Subcutaneous abdominal adipose tissue (tissue), 5 donors: Measurements from ENCODE around the gene UBLCP1.

Experiments
- H3K27ac ChIP-seq: one replicate; pipeline ENCODE4 v1.7.0; 2013; ENCODE audit warnings: low read depth, mild to moderate bottlenecking, inconsistent platforms, low read length, moderate library complexity
- H3K27me3 ChIP-seq, 5 donors: one replicate each; pipeline ENCODE4 v1.7.0; 2013; ENCODE audit warnings: low read length in 5 of 5, inconsistent platforms in 1 of 5; ENCODE audit not compliant: control insufficient read depth in 5 of 5, insufficient read depth in 4 of 5
- H3K36me3 ChIP-seq, 5 donors: one replicate each; pipeline ENCODE4 v1.7.0; 2013; ENCODE audit warnings: low read length in 5 of 5; ENCODE audit not compliant: control insufficient read depth in 5 of 5, insufficient read depth in 5 of 5
- H3K4me1 ChIP-seq, 5 donors: one replicate each; pipeline ENCODE4 v1.7.0; 2013; ENCODE audit warnings: low read length in 5 of 5, mild to moderate bottlenecking in 3 of 5, moderate library complexity in 1 of 5; ENCODE audit not compliant: control insufficient read depth in 5 of 5, insufficient read depth in 5 of 5
- H3K4me3 ChIP-seq, 5 donors: one replicate each; pipeline ENCODE4 v1.7.0; 2013; ENCODE audit warnings: low read length in 5 of 5, low read depth in 1 of 5
- H3K9ac ChIP-seq, 5 donors: one replicate each; pipeline ENCODE4 v1.7.0; 2013; ENCODE audit warnings: low read length in 5 of 5, mild to moderate bottlenecking in 4 of 5, moderate library complexity in 3 of 5
- H3K9me3 ChIP-seq, 5 donors: one replicate each; pipeline ENCODE4 v1.7.0; 2013; ENCODE audit warnings: low read length in 5 of 5; ENCODE audit not compliant: control insufficient read depth in 5 of 5
- donor health status: healthy.
- donor health status: healthy.
- donor health status: healthy.
- donor health status: healthy.
- donor health status: healthy.

The UBLCP1 gene

GRCh38 chr5:159319832-159320231 lies 56.7 kb downstream of the UBLCP1 start:
- Histone ChIP-seq H3K27ac (no peak overlapping the region), H3K4me1 (no peaks in the 10 kb centered on the region), H3K9me3 (no peaks in the 10 kb centered on the region), H3K4me3 (no peak overlapping the region), H3K36me3 (no peaks in the 10 kb centered on the region), H3K9ac (no peak overlapping the region), H3K27me3 (peaks cover 0 to 2% (median 0%) of the 10 kb centered on the region in 5 donors)

GRCh38 chr5:159322180-159322579 lies 59.1 kb downstream of the UBLCP1 start:
- no peak overlapping the region for H3K27ac ChIP-seq
- no peak overlapping the region for H3K4me3 ChIP-seq
- no peaks in the 10 kb centered on the region for H3K36me3 ChIP-seq
- H3K4me1 ChIP-seq: no peaks in the 10 kb centered on the region
- H3K27me3 ChIP-seq: peaks cover 0 to 2% (median 0%) of the 10 kb centered on the region in 5 donors
- no peaks in the 10 kb centered on the region for H3K9me3 ChIP-seq
- H3K9ac ChIP-seq: no peak overlapping the region

DNA sequence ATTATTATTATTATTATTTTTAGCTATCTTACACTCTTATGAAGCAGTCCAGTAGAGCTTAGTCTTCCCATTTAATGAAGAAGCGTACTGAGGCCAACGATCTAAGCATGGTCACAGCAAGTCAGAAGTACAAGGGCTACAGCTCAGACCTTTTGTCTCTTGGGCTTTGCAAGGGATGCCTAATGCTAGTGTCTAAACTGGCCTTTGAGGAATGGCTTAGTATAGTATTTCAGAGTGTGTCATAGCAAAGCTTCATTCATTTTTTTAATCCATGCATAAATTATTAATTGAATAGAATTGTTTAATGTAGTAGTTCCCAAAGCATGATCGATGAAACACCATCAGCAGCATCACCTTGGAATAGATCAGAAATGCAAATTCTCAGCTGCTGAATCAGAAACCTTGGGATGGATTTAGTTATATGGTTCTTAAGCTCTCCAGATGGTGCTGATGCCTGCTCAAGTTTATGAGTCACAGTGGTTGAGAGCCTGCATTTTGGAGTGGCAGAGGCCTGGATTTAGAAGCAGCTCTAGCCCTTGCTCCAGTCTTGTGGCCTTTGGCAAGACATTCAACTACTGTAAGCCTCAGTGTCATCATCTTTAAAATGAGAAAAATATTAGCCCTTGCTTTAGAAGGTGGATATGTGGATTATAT lies 61.1 kb downstream of the UBLCP1 start:
- Histone ChIP-seq H3K4me1 (no peaks in the 10 kb centered on the region), H3K27me3 (peaks cover 0 to 8% (median 2%) of the 10 kb centered on the region in 5 donors), H3K4me3 (no peak overlapping the region), H3K9ac (no peak overlapping the region), H3K9me3 (no peaks in the 10 kb centered on the region), H3K36me3 (no peaks in the 10 kb centered on the region), H3K27ac (no peak overlapping the region)

DNA sequence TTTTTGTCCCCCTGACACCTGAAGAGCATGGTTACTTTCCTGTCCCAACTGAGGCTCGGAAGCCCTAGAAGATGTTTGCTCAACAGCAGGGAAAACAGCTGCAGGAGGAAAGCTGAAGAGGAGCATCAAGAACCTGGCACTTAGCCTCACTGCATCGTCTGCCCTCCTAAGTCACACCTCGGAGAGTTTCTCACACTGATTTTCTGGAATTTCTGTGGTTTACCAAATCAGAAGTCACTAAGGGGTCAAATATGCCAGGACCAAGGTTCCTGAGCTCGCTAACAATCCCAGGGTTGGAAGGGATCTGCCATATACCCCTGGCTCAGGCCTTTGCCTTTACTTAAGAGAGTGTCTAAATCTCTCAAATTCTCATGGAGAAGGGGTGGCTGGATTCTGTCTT lies 61.9 kb downstream of the UBLCP1 start:
- no peaks in the 10 kb centered on the region for H3K9me3 ChIP-seq
- peaks cover 0 to 12% (median 3%) of the 10 kb centered on the region in 5 donors for H3K27me3 ChIP-seq
- no peak overlapping the region for H3K4me3 ChIP-seq
- H3K27ac ChIP-seq: no peak overlapping the region
- H3K36me3 ChIP-seq: no peaks in the 10 kb centered on the region
- no peak overlapping the region for H3K9ac ChIP-seq
- H3K4me1 ChIP-seq: no peaks in the 10 kb centered on the region

DNA sequence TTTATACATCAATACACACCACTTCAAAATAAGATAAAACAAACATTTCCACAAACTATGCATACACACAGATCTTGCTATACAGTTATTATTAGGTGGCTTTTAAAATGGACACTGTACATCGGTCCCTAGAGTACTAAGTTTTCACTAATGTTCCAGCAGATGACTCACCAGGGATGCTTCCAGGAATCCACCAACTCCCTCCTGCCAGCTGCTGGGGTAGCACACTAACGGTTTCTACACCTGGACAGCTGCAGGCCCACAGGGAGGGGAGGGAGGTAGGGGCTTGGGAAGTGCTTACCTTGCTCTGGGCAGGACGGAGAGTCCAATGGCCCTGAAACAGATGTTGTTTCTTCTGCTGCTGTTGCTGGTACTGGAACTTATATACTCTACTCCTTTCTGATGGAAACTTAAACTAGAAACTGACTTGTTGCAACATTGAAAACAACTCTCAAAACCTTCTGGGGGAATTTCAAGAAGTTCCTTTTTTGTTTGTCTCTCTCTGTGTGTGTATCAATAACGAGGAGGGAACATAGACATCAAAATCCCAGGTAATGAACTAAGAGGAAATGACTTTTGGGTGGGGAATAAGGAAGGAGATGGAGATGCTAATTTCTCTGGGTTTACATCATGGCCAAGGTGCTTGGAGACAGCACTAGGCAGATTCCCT lies 67.2 kb downstream of the UBLCP1 start, which contains the start of gene IL12B:
TSS of gene IL12B (minus strand) at position 357 of the 670 bp plus-strand sequence. CDS start 3,705 bp downstream, outside the sequence.
- H3K9ac ChIP-seq: no peak within 1 kb of the TSS
- no peak within 1 kb of the TSS for H3K27ac ChIP-seq
- peak within 1 kb of the TSS; percentile 22 to 57 (median 55) for H3K4me3 ChIP-seq
- H3K4me1 ChIP-seq: peaks cover 0 to 11% (median 10%) of the 10 kb centered on the region in 5 donors
- H3K9me3 ChIP-seq: no peaks in the 10 kb centered on the region
- H3K27me3 ChIP-seq: peaks cover 0 to 12% (median 4%) of the 10 kb centered on the region in 5 donors
- no peaks in the 10 kb centered on the region for H3K36me3 ChIP-seq

GRCh38 chr5:159331093-159331973 lies 68.2 kb downstream of the UBLCP1 start:
- Histone ChIP-seq H3K4me3 (peak overlapping the region; percentile 27 to 59 (median 55)), H3K9me3 (no peaks in the 10 kb centered on the region), H3K4me1 (peaks cover 0 to 11% (median 10%) of the 10 kb centered on the region in 5 donors), H3K27me3 (peaks cover 0 to 12% (median 4%) of the 10 kb centered on the region in 5 donors), H3K9ac (peak overlapping the region in 2 of 5 donors; percentile 34 to 64), H3K36me3 (no peaks in the 10 kb centered on the region), H3K27ac (no peak overlapping the region)

- Histone ChIP-seq H3K27me3 (peaks cover 0 to 12% (median 4%) of the 10 kb centered on the region in 5 donors), H3K27ac (no peak overlapping the region), H3K9ac (no peak overlapping the region), H3K9me3 (no peaks in the 10 kb centered on the region), H3K36me3 (no peaks in the 10 kb centered on the region), H3K4me1 (peaks cover 0 to 11% (median 10%) of the 10 kb centered on the region in 5 donors), H3K4me3 (no peak overlapping the region)
Observed at GRCh38 chr5:159332800-159333544, 69.9 kb downstream of the UBLCP1 start.

DNA sequence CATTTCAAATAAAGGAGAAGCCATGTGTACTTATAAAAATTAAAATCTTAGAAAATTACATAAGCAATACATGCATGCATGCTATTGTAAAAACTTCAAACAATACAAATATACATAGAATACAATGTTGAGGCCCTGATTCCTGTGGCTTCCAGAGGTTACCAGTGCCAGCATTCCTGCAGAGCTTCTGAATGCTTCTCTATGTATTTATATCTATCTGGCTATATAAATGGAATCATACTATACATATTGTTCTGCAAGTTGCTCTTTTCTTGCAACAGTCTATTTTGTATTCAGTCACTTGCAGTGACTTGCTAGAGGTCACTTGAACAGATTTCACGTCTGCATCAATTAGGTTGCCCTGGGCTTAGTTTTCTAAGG lies 70.4 kb downstream of the UBLCP1 start:
- Histone ChIP-seq H3K27me3 (peaks cover 0 to 9% (median 3%) of the 10 kb centered on the region in 5 donors), H3K4me1 (peaks cover 0 to 11% (median 10%) of the 10 kb centered on the region in 5 donors), H3K9me3 (no peaks in the 10 kb centered on the region), H3K36me3 (no peaks in the 10 kb centered on the region), H3K4me3 (no peak overlapping the region), H3K27ac (no peak overlapping the region), H3K9ac (no peak overlapping the region)
